Measurements from ENCODE around the gene CNIH3.
"Not testable (repeated sequence)": the region's sequence is repeated elsewhere in the genome, so short reads cannot be mapped to it uniquely, and the experiment has no call there.

CNIH3 gene

DNA sequence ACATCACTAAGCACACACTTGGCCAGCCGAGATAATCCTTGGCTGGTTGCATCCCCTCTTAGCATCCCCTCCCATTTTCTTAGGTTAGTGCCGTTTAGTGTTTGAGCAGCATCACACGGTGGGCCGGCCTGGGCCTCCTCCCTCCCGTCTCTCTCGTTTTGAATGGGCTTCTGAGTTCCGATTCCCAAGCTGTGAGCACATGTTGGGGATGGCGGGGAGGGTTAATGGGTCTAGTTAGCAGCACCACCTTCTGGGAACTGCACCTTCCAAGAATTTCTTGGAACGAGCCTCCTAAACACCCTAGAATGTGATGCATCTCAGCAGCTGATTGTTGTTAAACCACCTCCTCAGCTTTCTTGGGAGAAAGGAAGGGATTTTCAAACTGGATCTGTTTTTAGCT is 73.3 kb downstream of the CNIH3 start:
- DNase-seq (ENCODE audit: low spot score) = no peak

GRCh38 chr1:224690576-224690975 is 74.5 kb downstream of the CNIH3 start:
- DNase-seq (ENCODE audit: low spot score) = no peak

- no peak for DNase-seq (ENCODE audit: low spot score)
These were observed 75.2 kb downstream of the CNIH3 start for GRCh38 chr1:224691148-224691925.

DNA sequence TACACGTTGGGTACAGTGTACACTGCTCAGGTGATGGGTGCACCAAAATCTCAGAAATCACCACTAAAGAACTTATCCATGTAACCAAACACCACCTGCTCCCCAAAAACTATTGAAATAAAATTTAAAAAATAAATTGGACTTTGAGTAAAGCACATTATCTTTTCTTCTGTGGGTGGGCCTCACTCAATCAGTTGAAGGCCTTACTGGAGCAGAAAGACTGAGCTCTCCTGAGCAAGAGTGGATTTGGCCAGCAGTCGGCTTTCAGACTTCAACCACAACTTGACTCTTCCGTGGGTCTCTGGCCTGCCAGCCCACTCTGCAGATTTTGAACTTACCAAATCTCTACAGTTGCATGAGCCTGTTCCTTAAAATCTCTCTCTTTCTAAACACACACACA is 78.9 kb downstream of the CNIH3 start:
- no peak for DNase-seq (ENCODE audit: low spot score)

DNA sequence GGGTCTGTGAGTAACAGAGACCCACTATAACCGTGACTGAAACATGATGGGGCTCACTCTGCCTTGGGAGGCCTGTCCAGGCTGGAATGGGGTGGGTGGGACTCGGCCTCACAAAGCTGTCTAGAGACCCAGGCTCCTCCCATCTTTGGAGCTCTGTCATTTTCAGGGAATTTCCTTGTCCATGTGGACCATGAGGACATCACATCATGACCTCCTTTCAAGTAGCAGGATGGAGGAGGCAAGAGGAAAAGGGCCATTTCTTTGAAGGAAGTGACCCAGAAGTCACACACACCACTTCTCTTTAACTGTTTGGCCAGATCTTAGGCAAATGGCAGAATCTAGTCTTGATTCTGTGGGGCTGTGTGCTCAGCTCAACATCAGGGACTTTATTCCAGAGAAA is 79.9 kb downstream of the CNIH3 start:
- no peak for DNase-seq (ENCODE audit: low spot score)

GRCh38 chr1:224696891-224697765 is 81.0 kb downstream of the CNIH3 start:
- DNase-seq (ENCODE audit: low spot score) = no peak

- DNase-seq (ENCODE audit: low spot score) = no peak
These were observed 81.9 kb downstream of the CNIH3 start for GRCh38 chr1:224698015-224698451.

DNA sequence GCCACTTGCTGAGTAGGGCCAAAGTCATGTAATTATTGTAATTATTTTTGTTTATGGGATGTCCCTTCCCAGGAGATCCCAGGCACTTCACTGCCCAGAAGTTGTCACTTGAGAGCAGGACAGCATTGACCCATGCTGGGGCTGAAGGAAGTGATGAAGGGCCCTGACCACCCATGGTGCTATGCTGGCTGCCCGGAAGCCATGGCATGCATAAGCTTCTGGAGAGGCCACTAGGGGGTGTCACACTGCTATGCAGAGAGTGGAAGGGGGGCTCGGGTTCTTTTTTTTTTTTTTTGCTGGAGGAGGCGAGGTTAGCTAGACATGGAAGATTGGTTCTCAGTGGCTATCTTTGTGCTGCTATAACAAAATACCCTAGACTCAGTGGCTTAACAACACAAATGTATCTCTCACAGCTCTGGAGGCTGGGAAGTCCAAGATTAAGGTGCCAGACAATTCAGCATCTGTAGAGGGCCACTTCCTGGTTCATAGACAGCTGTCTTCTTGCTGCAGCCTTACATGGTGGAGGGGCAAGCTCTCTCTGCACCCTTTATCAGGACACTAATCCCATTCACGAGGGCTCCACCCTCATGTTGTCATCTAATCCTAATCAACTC is 84.9 kb downstream of the CNIH3 start:
- DNase-seq (ENCODE audit: low spot score) = no peak

DNA sequence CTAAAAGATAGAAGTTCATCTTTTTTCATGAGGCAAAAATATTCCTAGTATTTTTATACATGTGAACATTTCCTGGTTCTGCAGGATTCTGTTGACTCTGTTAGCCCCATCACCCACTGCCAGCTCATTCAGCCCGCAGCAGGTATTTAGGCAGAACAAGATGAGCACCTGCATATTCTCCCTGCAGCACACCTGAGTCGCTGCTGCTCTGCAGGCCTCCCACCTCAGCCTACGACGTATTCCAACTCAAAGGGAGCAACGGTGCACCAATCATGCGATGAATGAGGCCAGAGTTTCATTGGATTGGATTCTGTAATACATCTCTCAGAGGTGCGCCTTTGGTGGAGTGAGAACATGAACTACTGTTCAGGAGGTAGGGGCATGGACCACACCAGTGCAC is 87.6 kb downstream of the CNIH3 start:
- no peak for DNase-seq (ENCODE audit: low spot score)

- no peak for DNase-seq (ENCODE audit: low spot score)
These were observed 88.1 kb downstream of the CNIH3 start for GRCh38 chr1:224704107-224704735.

DNA sequence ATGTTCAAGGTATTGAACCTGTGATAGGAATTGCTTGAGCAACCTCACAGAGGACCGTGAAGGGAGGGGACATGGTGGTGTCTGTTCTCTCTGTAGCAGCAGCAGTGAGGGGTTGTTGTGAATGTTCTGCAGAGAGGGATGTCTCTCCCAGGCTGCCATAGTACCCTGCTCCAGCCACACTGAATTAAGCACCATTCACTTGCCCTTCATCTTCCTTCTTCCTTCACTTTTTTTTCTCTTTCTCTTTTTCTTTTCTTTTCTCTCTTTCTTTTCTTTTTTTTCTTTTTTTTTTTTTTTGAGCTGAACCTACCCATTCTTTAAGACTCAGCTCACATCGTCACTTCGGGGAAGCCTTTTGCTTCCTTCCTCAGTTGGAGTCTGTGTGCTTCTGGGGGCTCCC is 89.5 kb downstream of the CNIH3 start:
- DNase-seq (ENCODE audit: low spot score) = no peak

- DNase-seq (ENCODE audit: low spot score) = no peak
These were observed 92.0 kb downstream of the CNIH3 start for GRCh38 chr1:224707843-224708725.

GRCh38 chr1:224710196-224710595 is 94.1 kb downstream of the CNIH3 start:
- DNase-seq (ENCODE audit: low spot score) = no peak

DNA sequence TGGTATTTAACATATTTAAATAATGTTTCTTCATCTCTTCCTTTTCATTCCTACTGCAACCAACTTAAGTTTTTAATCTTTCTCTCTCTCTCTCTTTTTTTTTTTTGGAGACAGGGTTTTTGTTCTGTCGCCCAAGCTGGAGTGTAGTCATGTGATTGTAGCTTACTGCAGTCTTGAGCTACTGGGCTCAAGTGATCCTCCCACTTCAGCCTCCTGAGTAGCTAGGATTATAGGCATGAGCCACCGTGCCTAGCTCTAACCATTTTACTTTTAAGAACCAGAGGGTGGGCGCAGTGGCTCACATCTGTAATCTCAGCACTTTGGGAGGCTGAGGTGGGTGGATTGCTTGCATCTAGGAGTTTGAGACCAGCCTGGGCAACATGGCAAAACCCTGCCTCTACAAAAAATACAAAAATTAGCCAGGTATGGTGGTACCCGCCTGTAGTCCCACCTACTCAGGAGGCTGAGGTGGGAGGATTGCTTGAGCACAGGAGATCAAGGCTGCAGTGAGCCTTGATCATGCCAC is 95.2 kb downstream of the CNIH3 start:
- not testable (repeated sequence) for DNase-seq (ENCODE audit: low spot score)

DNA sequence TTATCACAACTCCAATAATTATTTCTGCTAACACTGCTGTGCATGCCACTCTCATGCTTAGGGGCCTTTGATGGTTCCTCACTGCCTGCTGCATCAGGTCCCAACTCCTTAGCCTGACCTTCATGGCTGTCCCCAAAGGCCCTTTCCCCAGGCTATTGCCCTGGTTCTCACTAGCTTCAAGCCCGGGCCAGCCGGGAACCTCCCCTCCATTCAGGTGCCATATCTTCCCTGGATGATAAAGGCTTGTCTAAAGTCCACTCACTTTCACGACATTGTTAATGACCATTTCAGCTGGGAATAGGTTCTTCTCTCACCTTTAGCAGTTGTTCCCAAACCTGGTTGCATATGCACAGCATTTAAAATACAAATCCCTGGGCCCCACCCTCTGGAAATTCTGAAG is 95.8 kb downstream of the CNIH3 start:
- no peak for DNase-seq (ENCODE audit: low spot score)

DNA sequence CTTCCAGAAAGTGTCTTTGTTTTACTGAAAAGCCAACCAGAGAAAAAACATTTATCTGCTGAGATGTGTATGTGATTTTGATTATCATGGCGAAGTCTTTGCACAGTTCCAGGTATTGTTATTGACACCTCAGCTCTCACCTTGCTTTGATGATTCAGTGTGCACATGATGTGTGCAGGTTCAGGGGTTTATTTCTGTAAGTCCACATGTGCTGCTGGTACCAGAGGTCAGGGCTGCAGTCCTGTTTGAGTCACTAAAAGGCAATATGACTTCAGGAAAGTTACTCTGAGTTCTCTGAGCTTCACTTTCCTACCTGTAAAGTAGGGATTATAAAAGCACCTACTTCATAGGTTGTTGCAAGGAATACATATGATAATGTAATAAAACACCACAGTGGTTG is 97.1 kb downstream of the CNIH3 start:
- no peak for DNase-seq (ENCODE audit: low spot score)

- DNase-seq (ENCODE audit: low spot score) = no peak
These were observed 98.4 kb downstream of the CNIH3 start for GRCh38 chr1:224714553-224714952.

GRCh38 chr1:224718470-224719053 is 102.4 kb downstream of the CNIH3 start:
- DNase-seq (ENCODE audit: low spot score) = no peak

DNA sequence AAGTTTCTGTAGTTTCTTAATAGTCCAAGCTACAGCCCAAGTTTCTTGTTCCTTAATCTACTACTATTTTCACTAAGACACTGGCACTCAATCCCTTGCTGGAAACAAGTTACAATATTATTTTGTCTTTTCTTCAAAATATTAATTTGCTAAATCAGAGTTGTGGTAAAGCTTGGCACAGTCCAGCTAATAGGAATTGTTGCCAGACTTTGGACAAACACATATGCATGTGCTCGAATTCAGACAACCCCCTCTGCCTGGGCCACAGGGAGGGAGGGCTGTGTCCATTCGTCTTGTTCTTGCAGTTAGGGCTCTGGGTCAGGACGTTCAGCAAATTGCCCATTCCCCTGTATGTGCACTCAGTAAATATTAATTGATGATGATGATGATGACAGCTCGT is 103.6 kb downstream of the CNIH3 start:
- DNase-seq (ENCODE audit: low spot score) = no peak

GRCh38 chr1:224720216-224720615 is 104.1 kb downstream of the CNIH3 start:
- DNase-seq (ENCODE audit: low spot score) = no peak

DNA sequence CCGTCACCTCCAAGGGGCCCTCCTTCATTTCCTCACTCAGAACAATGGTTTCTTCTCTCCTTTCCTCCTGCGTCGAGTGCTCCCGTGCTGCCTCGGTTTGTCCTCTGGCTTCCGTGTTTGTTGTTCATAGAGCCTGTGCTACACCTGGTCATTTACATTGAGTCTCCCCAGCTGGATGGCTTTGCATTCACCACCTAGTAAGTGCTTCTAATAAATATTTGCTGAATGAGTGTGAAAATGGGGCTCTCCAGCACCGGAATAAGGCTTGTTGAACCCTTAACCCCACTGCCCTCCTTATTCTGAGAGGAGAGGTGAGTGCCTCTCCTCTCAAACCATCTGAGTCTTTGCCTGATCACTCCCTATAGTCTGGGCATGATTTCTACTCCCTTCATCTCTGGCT is 104.9 kb downstream of the CNIH3 start:
- no peak for DNase-seq (ENCODE audit: low spot score)
